ENCODE measurements around the gene SLC7A5.
"Not testable (repeated sequence)": the region's sequence is repeated elsewhere in the genome, so short reads cannot be mapped to it uniquely, and the experiment has no call there.

Gene SLC7A5

GRCh38 chr16:87831421-87832136 lies 37.7 kb downstream of the SLC7A5 start:
- peak; percentile 24 for DNase-seq

GRCh38 chr16:87830673-87831420 lies 38.5 kb downstream of the SLC7A5 start:
- DNase-seq = peak; percentile 13

GRCh38 chr16:87829988-87830672 lies 39.2 kb downstream of the SLC7A5 start:
- DNase-seq = peak; percentile 19

- DNase-seq = peak; percentile 17
Observed at GRCh38 chr16:87829622-87829980, 39.7 kb downstream of the SLC7A5 start.

GRCh38 chr16:87828907-87829621 lies 40.2 kb downstream of the SLC7A5 start:
- DNase-seq = peak; percentile 45

- peak; percentile 62 for DNase-seq
Observed at GRCh38 chr16:87828071-87828906, 41.0 kb downstream of the SLC7A5 start.

- DNase-seq = peak; percentile 22
Observed at GRCh38 chr16:87827588-87827915, 41.8 kb downstream of the SLC7A5 start.

- DNase-seq = peak; percentile 55
Observed at GRCh38 chr16:87826798-87827587, 42.3 kb downstream of the SLC7A5 start.

GRCh38 chr16:87826407-87826797 lies 42.9 kb downstream of the SLC7A5 start:
- DNase-seq = not testable (repeated sequence)

GRCh38 chr16:87825842-87826120 lies 43.5 kb downstream of the SLC7A5 start:
- not testable (repeated sequence) for DNase-seq

- peak; percentile 25 for DNase-seq
Observed at GRCh38 chr16:87824991-87825841, 44.1 kb downstream of the SLC7A5 start.

GRCh38 chr16:87824016-87824990 lies 45.0 kb downstream of the SLC7A5 start:
- DNase-seq = no peak

GRCh38 chr16:87823181-87823929 lies 46.0 kb downstream of the SLC7A5 start:
- no peak for DNase-seq

GRCh38 chr16:87822108-87822970 lies 47.0 kb downstream of the SLC7A5 start:
- DNase-seq = no peak

- no peak for DNase-seq
Observed at GRCh38 chr16:87821376-87822107, 47.8 kb downstream of the SLC7A5 start.

- no peak for DNase-seq
Observed at GRCh38 chr16:87819983-87820382, 49.3 kb downstream of the SLC7A5 start.

GRCh38 chr16:87819282-87819681 lies 50.0 kb downstream of the SLC7A5 start:
- no peak for DNase-seq
